WTC11 (cell line): ENCODE measurements around the gene TMEM214. TPM values are rescaled to one million over a fixed set of nuclear protein-coding genes. Genes with fewer than 3 reads are reported as not detected.

ENCODE experiments used
- ATAC-seq: fragments of 200-7000 bp; cut with Tn5 transposase; 2 replicates; pipeline ENCODE4 v1.10.0; 2021; ENCODE audit warnings: mild to moderate bottlenecking, moderate library complexity
- CTCF ChIA-PET: fragments of 300-600 bp; sonication (Branson Sonifier 250); formaldehyde crosslinking; loops from one replicate; lab custom pipeline; 2021; ENCODE audit warnings: antibody characterized with exemption; lab: Charles Lee
- POLR2A ChIA-PET: fragments of 350-600 bp; sonication (Branson Sonifier 250); formaldehyde crosslinking; loops from one replicate; lab custom pipeline; 2021; ENCODE audit warnings: antibody characterized with exemption; lab: Charles Lee
- DNase-seq: peaks from one replicate; pipeline ENCODE4 v3.0.0; 2021; ENCODE audit warnings: low spot score
- H3K27ac Mint-ChIP-seq: 2 replicates; pipeline ENCODE4 v1.8.0; 2021; ENCODE audit warnings: mixed read lengths
- H3K27me3 Mint-ChIP-seq: 2 replicates; pipeline ENCODE4 v1.8.0; 2021; ENCODE audit warnings: low read depth, mild to moderate bottlenecking, moderate library complexity, mixed read lengths
- H3K36me3 Mint-ChIP-seq: 2 replicates; pipeline ENCODE4 v1.8.0; 2021; ENCODE audit warnings: mixed read lengths
- H3K4me1 Mint-ChIP-seq: 2 replicates; pipeline ENCODE4 v1.8.0; 2022; ENCODE audit warnings: mixed read lengths
- H3K4me3 Mint-ChIP-seq: 2 replicates; pipeline ENCODE4 v1.8.0; 2021; ENCODE audit warnings: mild to moderate bottlenecking, moderate library complexity, mixed read lengths
- H3K9me3 Mint-ChIP-seq: 2 replicates; pipeline ENCODE4 v1.8.0; 2021; ENCODE audit warnings: mixed read lengths
- AR ChIP-seq: fragments of 250-450 bp; sonication (Bioruptor Pico); IDR thresholded peaks from 2 replicates; pipeline ENCODE4 v1.9.0; 2021; ENCODE audit warnings: mild to moderate bottlenecking
- GABPB1 ChIP-seq: sonication (generic); formaldehyde crosslinking; IDR thresholded peaks from 2 replicates; pipeline ENCODE4 v1.8.1; 2023; ENCODE audit warnings: mild to moderate bottlenecking, missing genetic modification reagents
- IRF2 ChIP-seq: sonication (generic); formaldehyde crosslinking; IDR thresholded peaks from 2 replicates; pipeline ENCODE4 v1.8.0; 2022; ENCODE audit warnings: low read depth, missing genetic modification reagents, borderline replicate concordance
- MAX ChIP-seq: sonication (generic); formaldehyde crosslinking; IDR thresholded peaks from 2 replicates; pipeline ENCODE4 v1.8.0; 2022; ENCODE audit warnings: mild to moderate bottlenecking, missing genetic modification reagents
- RELA ChIP-seq: sonication (generic); formaldehyde crosslinking; IDR thresholded peaks from 2 replicates; pipeline ENCODE4 v1.8.1; 2022; ENCODE audit warnings: missing genetic modification reagents, mild to moderate bottlenecking, borderline replicate concordance
- SMAD4 ChIP-seq: sonication (generic); formaldehyde crosslinking; IDR thresholded peaks from 2 replicates; pipeline ENCODE4 v1.8.0; 2022; ENCODE audit warnings: mild to moderate bottlenecking, missing genetic modification reagents
- STAT6 ChIP-seq: sonication (generic); formaldehyde crosslinking; conservative IDR thresholded peaks from 2 replicates; pipeline ENCODE4 v1.8.1; 2023; ENCODE audit warnings: mild to moderate bottlenecking, low read depth, missing genetic modification reagents, moderate library complexity
- ZBTB21 ChIP-seq: sonication (generic); formaldehyde crosslinking; IDR thresholded peaks from 2 replicates; pipeline ENCODE4 v1.8.1; 2023; ENCODE audit warnings: mild to moderate bottlenecking, missing genetic modification reagents, borderline replicate concordance
- ZNF219 ChIP-seq: sonication (generic); formaldehyde crosslinking; IDR thresholded peaks from 2 replicates; pipeline ENCODE4 v1.8.0; 2023; ENCODE audit warnings: missing genetic modification reagents, mild to moderate bottlenecking, borderline replicate concordance
- ZNF232 ChIP-seq: sonication (generic); formaldehyde crosslinking; IDR thresholded peaks from 2 replicates; pipeline ENCODE4 v1.8.0; 2022; ENCODE audit warnings: mild to moderate bottlenecking, missing genetic modification reagents
- ZNF317 ChIP-seq: sonication (generic); formaldehyde crosslinking; IDR thresholded peaks from 2 replicates; pipeline ENCODE4 v1.8.1; 2023; ENCODE audit warnings: low read depth, mild to moderate bottlenecking, moderate library complexity, missing genetic modification reagents, borderline replicate concordance
- total RNA-seq: library from RNA; stranded (reverse); gene quantifications from 3 replicates; pipeline ENCODE4 v1.2.3, GENCODE V29; 2021
- TF ChIP-seq, protein P1 (sequence below): sonication (generic); formaldehyde crosslinking; IDR thresholded peaks from 2 replicates; pipeline ENCODE4 v1.8.0; 2023; ENCODE audit warnings: mild to moderate bottlenecking, missing genetic modification reagents
- TF ChIP-seq, protein P2 (sequence below): sonication (generic); formaldehyde crosslinking; IDR thresholded peaks from 2 replicates; pipeline ENCODE4 v1.8.1; 2023; ENCODE audit warnings: mild to moderate bottlenecking, missing genetic modification reagents, moderate library complexity
- TF ChIP-seq, protein P3 (sequence below): fragments of 250-450 bp; sonication (Bioruptor Pico); IDR thresholded peaks from 2 replicates; pipeline ENCODE4 v1.9.0; 2021; ENCODE audit warnings: mild to moderate bottlenecking
- TF ChIP-seq, protein P4 (sequence below): fragments of 250-450 bp; sonication (Bioruptor Pico); IDR thresholded peaks from 2 replicates; pipeline ENCODE4 v2.1.2; 2022; ENCODE audit warnings: mild to moderate bottlenecking, moderate library complexity

TMEM214 gene
- total RNA-seq, 1 experiment from 2014 or later, result 57.1 TPM

DNA sequence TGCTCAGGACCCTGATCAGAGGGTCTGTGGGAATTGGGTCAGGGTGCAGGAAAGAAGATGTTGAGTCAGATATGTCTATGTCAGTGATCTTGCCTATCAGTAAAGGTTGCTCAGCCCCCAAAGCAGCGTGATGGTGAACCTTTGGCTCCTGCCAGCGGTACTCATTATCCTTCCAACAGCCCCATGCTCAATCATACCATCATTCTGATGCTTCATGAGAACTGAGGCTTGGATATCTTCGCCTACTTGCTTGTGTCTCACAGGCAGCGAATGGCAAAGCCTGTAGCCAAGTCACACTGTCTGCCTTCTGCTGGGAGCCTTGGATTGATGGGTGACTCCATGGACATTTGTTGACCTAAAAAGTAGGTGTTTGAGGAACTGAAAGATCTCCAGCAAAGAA is 19.0 kb upstream of the TMEM214 start:
- CTCF ChIA-PET, result interaction anchor here (1.4 to 5.7 kb wide), 4 partner anchors 11 to 168 kb away, joined by 4 to 155 read pairs (median 10); partner anchors contain the start of gene DPYSL5
- Mint-ChIP-seq H3K4me3 (no peak overlapping the region), H3K4me1 (peaks cover 8% of the 10 kb centered on the region), H3K27me3 (peaks cover 11% of the 10 kb centered on the region; the same call in 1 of the 2 replicates), H3K9me3 (peaks cover 22% of the 10 kb centered on the region), H3K27ac (no peak overlapping the region), H3K36me3 (peaks cover 21% of the 10 kb centered on the region)
- TF ChIP-seq, protein P1, sequence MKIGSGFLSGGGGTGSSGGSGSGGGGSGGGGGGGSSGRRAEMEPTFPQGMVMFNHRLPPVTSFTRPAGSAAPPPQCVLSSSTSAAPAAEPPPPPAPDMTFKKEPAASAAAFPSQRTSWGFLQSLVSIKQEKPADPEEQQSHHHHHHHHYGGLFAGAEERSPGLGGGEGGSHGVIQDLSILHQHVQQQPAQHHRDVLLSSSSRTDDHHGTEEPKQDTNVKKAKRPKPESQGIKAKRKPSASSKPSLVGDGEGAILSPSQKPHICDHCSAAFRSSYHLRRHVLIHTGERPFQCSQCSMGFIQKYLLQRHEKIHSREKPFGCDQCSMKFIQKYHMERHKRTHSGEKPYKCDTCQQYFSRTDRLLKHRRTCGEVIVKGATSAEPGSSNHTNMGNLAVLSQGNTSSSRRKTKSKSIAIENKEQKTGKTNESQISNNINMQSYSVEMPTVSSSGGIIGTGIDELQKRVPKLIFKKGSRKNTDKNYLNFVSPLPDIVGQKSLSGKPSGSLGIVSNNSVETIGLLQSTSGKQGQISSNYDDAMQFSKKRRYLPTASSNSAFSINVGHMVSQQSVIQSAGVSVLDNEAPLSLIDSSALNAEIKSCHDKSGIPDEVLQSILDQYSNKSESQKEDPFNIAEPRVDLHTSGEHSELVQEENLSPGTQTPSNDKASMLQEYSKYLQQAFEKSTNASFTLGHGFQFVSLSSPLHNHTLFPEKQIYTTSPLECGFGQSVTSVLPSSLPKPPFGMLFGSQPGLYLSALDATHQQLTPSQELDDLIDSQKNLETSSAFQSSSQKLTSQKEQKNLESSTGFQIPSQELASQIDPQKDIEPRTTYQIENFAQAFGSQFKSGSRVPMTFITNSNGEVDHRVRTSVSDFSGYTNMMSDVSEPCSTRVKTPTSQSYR, result no peak
- no peak for TF ChIP-seq ZBTB21 (CRISPR knock-in tag)
- TF ChIP-seq, protein P2, sequence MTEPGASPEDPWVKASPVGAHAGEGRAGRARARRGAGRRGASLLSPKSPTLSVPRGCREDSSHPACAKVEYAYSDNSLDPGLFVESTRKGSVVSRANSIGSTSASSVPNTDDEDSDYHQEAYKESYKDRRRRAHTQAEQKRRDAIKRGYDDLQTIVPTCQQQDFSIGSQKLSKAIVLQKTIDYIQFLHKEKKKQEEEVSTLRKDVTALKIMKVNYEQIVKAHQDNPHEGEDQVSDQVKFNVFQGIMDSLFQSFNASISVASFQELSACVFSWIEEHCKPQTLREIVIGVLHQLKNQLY, result no peak
- no peak for TF ChIP-seq RELA
- no peak for TF ChIP-seq ZNF317 (CRISPR knock-in tag)
- TF ChIP-seq ZNF219 (CRISPR knock-in tag), result no peak
- no peak for TF ChIP-seq IRF2 (CRISPR knock-in tag)
- no peak for TF ChIP-seq STAT6 (CRISPR knock-in tag)
- no peak for TF ChIP-seq MAX (CRISPR knock-in tag)
- TF ChIP-seq, protein P3, sequence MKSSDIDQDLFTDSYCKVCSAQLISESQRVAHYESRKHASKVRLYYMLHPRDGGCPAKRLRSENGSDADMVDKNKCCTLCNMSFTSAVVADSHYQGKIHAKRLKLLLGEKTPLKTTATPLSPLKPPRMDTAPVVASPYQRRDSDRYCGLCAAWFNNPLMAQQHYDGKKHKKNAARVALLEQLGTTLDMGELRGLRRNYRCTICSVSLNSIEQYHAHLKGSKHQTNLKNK (CRISPR knock-in tag), result no peak
- TF ChIP-seq, protein P4, sequence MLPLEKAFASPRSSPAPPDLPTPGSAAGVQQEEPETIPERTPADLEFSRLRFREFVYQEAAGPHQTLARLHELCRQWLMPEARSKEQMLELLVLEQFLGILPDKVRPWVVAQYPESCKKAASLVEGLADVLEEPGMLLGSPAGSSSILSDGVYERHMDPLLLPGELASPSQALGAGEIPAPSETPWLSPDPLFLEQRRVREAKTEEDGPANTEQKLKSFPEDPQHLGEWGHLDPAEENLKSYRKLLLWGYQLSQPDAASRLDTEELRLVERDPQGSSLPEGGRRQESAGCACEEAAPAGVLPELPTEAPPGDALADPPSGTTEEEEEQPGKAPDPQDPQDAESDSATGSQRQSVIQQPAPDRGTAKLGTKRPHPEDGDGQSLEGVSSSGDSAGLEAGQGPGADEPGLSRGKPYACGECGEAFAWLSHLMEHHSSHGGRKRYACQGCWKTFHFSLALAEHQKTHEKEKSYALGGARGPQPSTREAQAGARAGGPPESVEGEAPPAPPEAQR (CRISPR knock-in tag), result no peak
- no peak for TF ChIP-seq SMAD4 (CRISPR knock-in tag)
- TF ChIP-seq ZNF232 (CRISPR knock-in tag), result no peak
- no peak for TF ChIP-seq AR
- no peak for TF ChIP-seq GABPB1
- POLR2A ChIA-PET, result no interaction called here
- ATAC-seq (no peak), DNase-seq (no peak)
